PFSK-1 (cell line): Measurements from ENCODE around the gene MGAT4B.

Experiments
- FOXP2 ChIP-seq: optimal IDR thresholded peaks from 2 replicates; pipeline ENCODE3; 2011; ENCODE audit warnings: borderline replicate concordance, control low read depth, inconsistent platforms; ENCODE audit not compliant: insufficient read depth; ENCODE audit errors: extremely low read length, extremely low read depth
- POLR2AphosphoS5 ChIP-seq: IDR thresholded peaks from 2 replicates; pipeline ENCODE4 v1.6.1; 2012; ENCODE audit warnings: low read depth, mild to moderate bottlenecking, control low read depth, low read length, moderate library complexity
- SIN3A ChIP-seq: IDR thresholded peaks from 2 replicates; pipeline ENCODE4 v1.6.1; 2012; ENCODE audit warnings: mild to moderate bottlenecking, low read length, moderate library complexity, borderline replicate concordance; ENCODE audit not compliant: insufficient read depth
- TAF1 ChIP-seq: IDR thresholded peaks from 2 replicates; pipeline ENCODE4 v1.6.1; 2012; ENCODE audit warnings: low read length, control low read depth, borderline replicate concordance; ENCODE audit not compliant: insufficient read depth
- TF ChIP-seq, protein P1 (sequence below), 2 experiments: IDR thresholded peaks; 2 replicates each; pipeline versions ENCODE4 v1.6.1 to v1.8.0; 2011 to 2012; ENCODE audit warnings: low read depth in 2 of 2, low read length in 2 of 2, control low read depth in 1 of 2, inconsistent platforms in 1 of 2, mild to moderate bottlenecking in 1 of 2, moderate library complexity in 1 of 2; ENCODE audit not compliant: insufficient read depth in 1 of 2

The MGAT4B gene

DNA sequence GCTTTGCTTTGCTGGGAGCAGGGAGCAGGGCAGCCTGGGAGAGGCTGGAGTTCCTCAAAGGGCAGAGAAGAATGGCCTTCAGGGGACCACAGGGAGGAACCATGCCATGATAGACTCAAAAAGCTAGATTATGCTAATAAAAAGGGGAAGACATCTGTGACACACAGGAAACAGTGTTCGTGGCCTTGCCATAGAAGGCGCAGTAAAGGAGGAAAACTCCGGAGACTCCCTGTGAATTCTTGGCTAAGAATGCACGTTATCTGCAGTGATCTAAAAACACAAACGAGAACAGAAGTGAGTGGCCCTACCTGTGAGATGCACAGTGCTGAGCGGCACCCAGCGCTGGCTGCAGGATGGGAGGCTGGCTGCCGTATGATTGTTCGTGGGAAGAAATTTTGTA is 28.8 kb downstream of the MGAT4B start:
- TF ChIP-seq FOXP2 (no peak), TAF1 (no peak), POLR2AphosphoS5 (no peak), SIN3A (no peak)
- TF ChIP-seq, protein P1, sequence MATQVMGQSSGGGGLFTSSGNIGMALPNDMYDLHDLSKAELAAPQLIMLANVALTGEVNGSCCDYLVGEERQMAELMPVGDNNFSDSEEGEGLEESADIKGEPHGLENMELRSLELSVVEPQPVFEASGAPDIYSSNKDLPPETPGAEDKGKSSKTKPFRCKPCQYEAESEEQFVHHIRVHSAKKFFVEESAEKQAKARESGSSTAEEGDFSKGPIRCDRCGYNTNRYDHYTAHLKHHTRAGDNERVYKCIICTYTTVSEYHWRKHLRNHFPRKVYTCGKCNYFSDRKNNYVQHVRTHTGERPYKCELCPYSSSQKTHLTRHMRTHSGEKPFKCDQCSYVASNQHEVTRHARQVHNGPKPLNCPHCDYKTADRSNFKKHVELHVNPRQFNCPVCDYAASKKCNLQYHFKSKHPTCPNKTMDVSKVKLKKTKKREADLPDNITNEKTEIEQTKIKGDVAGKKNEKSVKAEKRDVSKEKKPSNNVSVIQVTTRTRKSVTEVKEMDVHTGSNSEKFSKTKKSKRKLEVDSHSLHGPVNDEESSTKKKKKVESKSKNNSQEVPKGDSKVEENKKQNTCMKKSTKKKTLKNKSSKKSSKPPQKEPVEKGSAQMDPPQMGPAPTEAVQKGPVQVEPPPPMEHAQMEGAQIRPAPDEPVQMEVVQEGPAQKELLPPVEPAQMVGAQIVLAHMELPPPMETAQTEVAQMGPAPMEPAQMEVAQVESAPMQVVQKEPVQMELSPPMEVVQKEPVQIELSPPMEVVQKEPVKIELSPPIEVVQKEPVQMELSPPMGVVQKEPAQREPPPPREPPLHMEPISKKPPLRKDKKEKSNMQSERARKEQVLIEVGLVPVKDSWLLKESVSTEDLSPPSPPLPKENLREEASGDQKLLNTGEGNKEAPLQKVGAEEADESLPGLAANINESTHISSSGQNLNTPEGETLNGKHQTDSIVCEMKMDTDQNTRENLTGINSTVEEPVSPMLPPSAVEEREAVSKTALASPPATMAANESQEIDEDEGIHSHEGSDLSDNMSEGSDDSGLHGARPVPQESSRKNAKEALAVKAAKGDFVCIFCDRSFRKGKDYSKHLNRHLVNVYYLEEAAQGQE (IDR thresholded peaks at IDR 0.05; ENCODE audit: insufficient read depth in 1 of 2, low read depth in 2 of 2, low read length in 2 of 2), result no peak

DNA sequence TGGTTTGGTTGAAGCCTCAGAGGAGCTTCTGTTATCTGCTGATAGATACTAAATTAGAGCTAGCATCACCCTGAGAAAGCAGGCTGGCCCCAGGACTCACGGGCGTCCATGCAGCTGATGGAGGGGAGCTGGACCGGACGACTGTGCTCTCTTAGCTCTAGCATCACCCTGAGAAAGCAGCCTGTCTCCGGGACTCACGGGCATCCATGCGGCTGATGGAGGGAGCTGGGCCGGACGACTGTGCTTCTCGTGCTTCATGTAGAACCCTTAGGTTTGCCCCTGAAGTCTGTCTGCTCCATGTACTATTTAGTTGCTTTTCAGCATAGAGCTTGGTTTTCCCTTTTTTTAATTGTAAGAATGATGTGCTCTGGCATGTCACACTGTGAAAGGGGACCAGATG is 29.2 kb downstream of the MGAT4B start:
- TF ChIP-seq SIN3A, result no peak
- TF ChIP-seq FOXP2, result no peak
- TF ChIP-seq, protein P1 (IDR thresholded peaks at IDR 0.05; ENCODE audit: insufficient read depth in 1 of 2, low read depth in 2 of 2, low read length in 2 of 2), result no peak
- no peak for TF ChIP-seq POLR2AphosphoS5
- no peak for TF ChIP-seq TAF1

DNA sequence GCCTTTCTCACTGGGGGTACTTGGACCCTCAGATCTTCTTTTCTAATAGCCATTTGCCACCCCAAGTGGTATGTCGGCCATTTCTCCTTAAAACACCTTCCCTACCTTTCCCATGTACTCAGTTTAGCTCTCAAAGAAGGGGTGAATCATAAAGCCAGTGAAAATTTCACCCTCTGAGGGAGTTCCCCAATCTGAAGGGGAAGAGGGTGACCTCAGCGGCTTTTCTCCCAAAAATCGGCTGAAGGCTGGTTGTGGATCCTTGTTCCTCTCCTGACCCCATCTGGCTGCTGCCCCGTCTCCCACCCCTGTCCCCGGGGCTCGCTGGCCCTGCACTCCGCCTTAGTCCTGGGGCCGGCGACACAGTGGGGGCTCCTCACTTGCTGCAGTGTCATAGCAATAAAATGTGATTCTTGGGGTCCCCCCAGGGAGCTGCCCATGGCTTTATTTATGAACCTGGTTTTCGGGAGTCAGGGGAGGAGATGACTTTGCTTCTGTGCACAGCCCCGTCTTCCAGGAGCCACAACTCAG is 30.2 kb downstream of the MGAT4B start:
- TF ChIP-seq FOXP2 (no peak), POLR2AphosphoS5 (no peak), SIN3A (no peak), TAF1 (no peak)
- TF ChIP-seq, protein P1 (IDR thresholded peaks at IDR 0.05; ENCODE audit: insufficient read depth in 1 of 2, low read depth in 2 of 2, low read length in 2 of 2), result no peak

GRCh38 chr5:179774442-179774841 is 32.2 kb downstream of the MGAT4B start:
- TF ChIP-seq SIN3A (no peak), TAF1 (no peak), FOXP2 (no peak), POLR2AphosphoS5 (no peak)
- TF ChIP-seq, protein P1 (IDR thresholded peaks at IDR 0.05; ENCODE audit: insufficient read depth in 1 of 2, low read depth in 2 of 2, low read length in 2 of 2), result no peak

DNA sequence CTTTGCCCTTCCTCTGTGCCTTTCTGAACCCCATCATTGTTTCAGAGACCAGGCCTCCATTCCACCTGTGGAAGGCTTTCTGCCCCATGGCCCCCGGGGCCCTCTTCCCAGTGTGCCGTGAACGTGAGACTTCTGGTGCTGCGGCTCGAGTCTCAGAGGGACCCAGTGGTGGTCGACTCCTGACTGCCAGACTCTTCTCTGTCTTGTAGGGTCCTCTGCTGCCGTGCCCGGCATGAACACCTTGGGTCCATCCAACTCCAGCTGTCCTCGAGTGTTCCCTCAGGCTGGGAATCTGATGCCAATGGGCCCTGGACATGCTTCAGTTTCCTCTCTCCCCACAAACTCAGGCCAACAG is 33.0 kb downstream of the MGAT4B start:
- no peak for TF ChIP-seq TAF1
- no peak for TF ChIP-seq FOXP2
